ENCODE measurements around the gene PGBD4.
A peak's percentile ranks its signal among the peaks of the same experiment; 100 is the strongest.

PGBD4 gene

DNA sequence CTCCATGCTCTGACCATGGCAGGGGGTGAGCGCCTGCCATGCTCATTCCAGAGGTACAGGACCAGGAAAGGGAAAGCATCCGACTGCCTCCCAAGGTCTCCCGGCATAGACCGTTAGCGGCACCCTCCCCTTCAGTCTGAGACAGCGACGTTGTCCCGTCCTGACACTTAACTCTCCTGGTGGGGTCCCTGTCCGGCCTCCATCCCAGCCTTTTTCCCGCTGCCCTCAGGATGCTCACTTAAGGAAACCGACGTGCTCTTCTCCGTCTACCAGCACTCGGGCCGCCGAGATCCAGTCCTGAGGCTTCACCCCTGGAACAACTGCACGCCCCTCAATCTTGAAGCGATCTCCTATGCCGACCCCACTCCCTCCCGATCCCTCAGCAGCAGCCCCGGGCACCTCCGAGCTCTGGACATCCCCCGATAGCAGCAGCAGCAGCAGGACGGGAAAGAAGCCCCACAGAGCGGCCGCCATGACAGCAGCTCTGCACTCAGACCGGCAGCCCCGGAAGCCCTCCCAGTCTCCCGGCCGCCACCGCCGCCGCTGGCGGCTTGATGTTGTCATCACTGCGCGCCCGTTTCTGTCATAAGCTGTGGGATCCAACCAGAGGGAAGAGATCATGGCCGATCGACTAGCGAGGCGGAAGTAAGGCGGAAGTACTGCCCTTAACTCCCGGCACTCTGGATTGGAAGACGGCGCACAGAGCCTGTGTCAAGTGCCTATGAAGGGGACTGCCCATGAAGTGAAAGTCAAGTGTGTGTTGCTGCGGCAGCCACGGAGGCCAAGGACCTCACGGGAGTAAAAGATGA is at the start of gene PGBD4, which contains the start of gene EMC7:
Gene PGBD4 (plus strand): TSS at position 718 of the 809 bp plus-strand sequence. CDS start 449 bp downstream, outside the sequence.
Gene EMC7 (minus strand): TSS at position 497 of the 809 bp plus-strand sequence. CDS start 23 bp downstream, at position 474.
- Mint-ChIP-seq H3K27ac (peak within 1 kb of the TSS; percentile 99), H3K4me1 (ENCODE audit: low read depth) (peaks cover 28% of the 10 kb centered on the region), H3K9me3 (peaks cover 9% of the 10 kb centered on the region), H3K4me3 (peak within 1 kb of the TSS; percentile 100), H3K27me3 (ENCODE audit: low read depth) (no peaks in the 10 kb centered on the region), H3K36me3 (ENCODE audit: low read depth) (peaks cover 27% of the 10 kb centered on the region)
- DNase-seq (ENCODE audit: low spot score) = peak; percentile 99

DNA sequence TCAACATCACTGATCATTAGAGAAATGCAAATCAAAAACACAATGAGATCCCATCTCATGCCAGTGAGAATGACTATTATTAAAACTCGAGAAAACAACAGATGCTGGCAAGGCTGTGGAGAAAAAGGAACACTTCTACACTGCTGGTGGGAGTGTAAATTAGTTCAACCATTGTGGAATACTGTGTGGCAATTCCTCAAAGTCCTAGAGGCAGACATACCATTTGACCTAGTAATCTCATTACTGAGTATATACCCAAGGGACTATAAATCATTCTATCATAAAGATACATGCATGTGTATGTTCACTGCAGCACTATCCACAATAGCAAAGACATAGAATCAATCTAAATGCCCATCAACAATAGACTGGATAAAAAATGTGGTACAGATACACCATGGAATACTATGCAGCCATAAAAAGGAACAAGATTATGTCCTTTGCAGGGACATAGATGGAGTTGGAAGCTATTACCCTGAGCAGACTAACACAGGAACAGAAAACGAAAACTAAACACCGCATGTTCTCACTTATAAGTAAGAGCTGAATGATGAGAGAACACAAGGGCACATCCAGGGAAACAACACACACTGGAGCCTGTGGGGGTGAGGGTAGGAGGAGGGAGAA is 47.7 kb upstream of the PGBD4 start:
- peaks cover 14% of the 10 kb centered on the region for H3K36me3 Mint-ChIP-seq (ENCODE audit: low read depth)
- no peak for DNase-seq (ENCODE audit: low spot score)
- H3K4me1 Mint-ChIP-seq (ENCODE audit: low read depth) = no peaks in the 10 kb centered on the region
- H3K4me3 Mint-ChIP-seq = no peak overlapping the region
- peaks cover 32% of the 10 kb centered on the region for H3K9me3 Mint-ChIP-seq
- peaks cover 16% of the 10 kb centered on the region for H3K27me3 Mint-ChIP-seq (ENCODE audit: low read depth)
- H3K27ac Mint-ChIP-seq = no peak overlapping the region

GRCh38 chr15:34055868-34056595 is 45.9 kb upstream of the PGBD4 start:
- Mint-ChIP-seq H3K4me1 (ENCODE audit: low read depth) (no peaks in the 10 kb centered on the region), H3K27ac (no peak overlapping the region), H3K36me3 (ENCODE audit: low read depth) (peaks cover 6% of the 10 kb centered on the region), H3K4me3 (no peak overlapping the region), H3K9me3 (peaks cover 17% of the 10 kb centered on the region), H3K27me3 (ENCODE audit: low read depth) (peaks cover 19% of the 10 kb centered on the region)
- no peak for DNase-seq (ENCODE audit: low spot score)

GRCh38 chr15:34056911-34057310 is 45.0 kb upstream of the PGBD4 start:
- Mint-ChIP-seq H3K4me3 (no peak overlapping the region), H3K36me3 (ENCODE audit: low read depth) (no peaks in the 10 kb centered on the region), H3K27me3 (ENCODE audit: low read depth) (peaks cover 13% of the 10 kb centered on the region), H3K9me3 (peaks cover 8% of the 10 kb centered on the region), H3K27ac (no peak overlapping the region), H3K4me1 (ENCODE audit: low read depth) (peaks cover 2% of the 10 kb centered on the region)
- no peak for DNase-seq (ENCODE audit: low spot score)

GRCh38 chr15:34059476-34059875 is 42.4 kb upstream of the PGBD4 start:
- Mint-ChIP-seq H3K4me3 (no peak overlapping the region), H3K4me1 (ENCODE audit: low read depth) (peaks cover 15% of the 10 kb centered on the region), H3K27ac (no peak overlapping the region), H3K27me3 (ENCODE audit: low read depth) (peaks cover 7% of the 10 kb centered on the region), H3K36me3 (ENCODE audit: low read depth) (no peaks in the 10 kb centered on the region), H3K9me3 (no peaks in the 10 kb centered on the region)
- DNase-seq (ENCODE audit: low spot score) = no peak

DNA sequence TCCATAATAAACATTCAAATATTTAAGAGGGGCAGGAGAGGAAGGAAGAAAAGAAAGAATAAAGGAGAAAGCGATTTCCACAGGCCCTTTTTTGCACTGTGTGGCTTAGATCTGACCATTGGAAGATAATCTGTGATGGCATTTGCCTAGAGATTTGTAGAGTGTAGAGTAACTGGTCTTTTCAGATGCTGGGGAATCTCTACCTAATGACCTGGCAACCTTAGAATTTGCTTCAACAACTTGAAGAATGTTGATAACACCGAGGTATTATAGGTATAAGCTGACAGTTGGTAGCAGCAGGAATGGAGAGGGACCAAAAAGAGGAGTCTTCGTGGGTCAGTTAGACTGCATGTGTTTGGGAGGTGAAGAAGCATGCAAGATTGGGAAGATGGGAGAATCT is 41.9 kb upstream of the PGBD4 start:
- Mint-ChIP-seq H3K36me3 (ENCODE audit: low read depth) (no peaks in the 10 kb centered on the region), H3K27me3 (ENCODE audit: low read depth) (peaks cover 7% of the 10 kb centered on the region), H3K4me1 (ENCODE audit: low read depth) (peaks cover 18% of the 10 kb centered on the region), H3K27ac (no peak overlapping the region), H3K4me3 (no peak overlapping the region), H3K9me3 (no peaks in the 10 kb centered on the region)
- DNase-seq (ENCODE audit: low spot score) = no peak

GRCh38 chr15:34064438-34064837 is 37.4 kb upstream of the PGBD4 start:
- peaks cover 7% of the 10 kb centered on the region for H3K27me3 Mint-ChIP-seq (ENCODE audit: low read depth)
- DNase-seq (ENCODE audit: low spot score) = no peak
- H3K9me3 Mint-ChIP-seq = no peaks in the 10 kb centered on the region
- H3K36me3 Mint-ChIP-seq (ENCODE audit: low read depth) = no peaks in the 10 kb centered on the region
- H3K27ac Mint-ChIP-seq = no peak overlapping the region
- no peak overlapping the region for H3K4me3 Mint-ChIP-seq
- peaks cover 19% of the 10 kb centered on the region for H3K4me1 Mint-ChIP-seq (ENCODE audit: low read depth)

DNA sequence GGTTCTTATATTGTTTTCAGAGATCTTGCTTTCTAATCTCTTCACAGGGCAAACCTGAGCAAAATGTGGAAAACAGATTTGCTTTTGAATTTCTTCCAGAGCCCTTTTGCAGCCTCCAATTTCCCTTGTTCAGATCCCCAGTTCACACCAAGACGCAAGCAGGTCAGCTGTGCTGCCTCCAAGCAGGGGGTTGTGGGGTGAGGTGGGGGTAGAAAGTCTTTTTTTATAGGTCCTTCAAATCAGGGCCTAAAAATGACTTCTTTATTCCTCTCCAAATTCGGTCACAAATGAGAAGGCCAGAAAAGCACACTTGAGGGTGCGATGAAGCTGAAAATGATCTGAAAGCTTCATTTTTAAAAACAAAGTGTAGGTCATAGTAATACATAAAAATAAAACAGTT is 36.6 kb upstream of the PGBD4 start:
- Mint-ChIP-seq H3K9me3 (no peaks in the 10 kb centered on the region), H3K27me3 (ENCODE audit: low read depth) (no peaks in the 10 kb centered on the region), H3K36me3 (ENCODE audit: low read depth) (no peaks in the 10 kb centered on the region), H3K4me1 (ENCODE audit: low read depth) (peaks cover 19% of the 10 kb centered on the region), H3K4me3 (no peak overlapping the region), H3K27ac (no peak overlapping the region)
- DNase-seq (ENCODE audit: low spot score) = no peak

GRCh38 chr15:34065941-34066340 is 35.9 kb upstream of the PGBD4 start:
- Mint-ChIP-seq H3K4me1 (ENCODE audit: low read depth) (peaks cover 19% of the 10 kb centered on the region), H3K9me3 (no peaks in the 10 kb centered on the region), H3K27me3 (ENCODE audit: low read depth) (no peaks in the 10 kb centered on the region), H3K4me3 (no peak overlapping the region), H3K27ac (no peak overlapping the region), H3K36me3 (ENCODE audit: low read depth) (no peaks in the 10 kb centered on the region)
- no peak for DNase-seq (ENCODE audit: low spot score)

GRCh38 chr15:34070003-34070402 is 31.9 kb upstream of the PGBD4 start:
- Mint-ChIP-seq H3K27ac (no peak overlapping the region), H3K36me3 (ENCODE audit: low read depth) (no peaks in the 10 kb centered on the region), H3K4me3 (no peak overlapping the region), H3K4me1 (ENCODE audit: low read depth) (peaks cover under 1% of the 10 kb centered on the region), H3K9me3 (no peaks in the 10 kb centered on the region), H3K27me3 (ENCODE audit: low read depth) (no peaks in the 10 kb centered on the region)
- DNase-seq (ENCODE audit: low spot score) = no peak

DNA sequence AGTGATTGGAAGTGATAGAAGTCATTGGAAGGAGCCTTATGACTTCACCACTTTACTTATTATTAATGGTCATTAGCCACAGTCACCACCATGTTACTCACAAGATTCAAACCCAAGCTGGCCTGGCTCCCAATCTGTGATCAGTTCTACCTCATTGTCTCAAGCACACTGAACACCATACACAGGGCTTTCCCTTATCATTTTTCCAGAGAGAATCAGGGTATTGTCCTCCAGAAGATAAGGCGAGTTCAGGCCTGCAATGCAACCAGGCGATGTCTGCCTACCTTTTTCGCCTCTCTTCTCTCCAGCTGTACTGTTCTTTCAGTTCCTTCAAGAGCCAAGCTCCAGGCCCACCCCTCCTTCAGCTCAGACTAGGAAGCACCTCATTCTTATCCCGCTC is 25.1 kb upstream of the PGBD4 start:
- no peaks in the 10 kb centered on the region for H3K27me3 Mint-ChIP-seq (ENCODE audit: low read depth)
- no peaks in the 10 kb centered on the region for H3K36me3 Mint-ChIP-seq (ENCODE audit: low read depth)
- H3K4me3 Mint-ChIP-seq = no peak overlapping the region
- no peaks in the 10 kb centered on the region for H3K9me3 Mint-ChIP-seq
- no peaks in the 10 kb centered on the region for H3K4me1 Mint-ChIP-seq (ENCODE audit: low read depth)
- DNase-seq (ENCODE audit: low spot score) = no peak
- no peak overlapping the region for H3K27ac Mint-ChIP-seq

DNA sequence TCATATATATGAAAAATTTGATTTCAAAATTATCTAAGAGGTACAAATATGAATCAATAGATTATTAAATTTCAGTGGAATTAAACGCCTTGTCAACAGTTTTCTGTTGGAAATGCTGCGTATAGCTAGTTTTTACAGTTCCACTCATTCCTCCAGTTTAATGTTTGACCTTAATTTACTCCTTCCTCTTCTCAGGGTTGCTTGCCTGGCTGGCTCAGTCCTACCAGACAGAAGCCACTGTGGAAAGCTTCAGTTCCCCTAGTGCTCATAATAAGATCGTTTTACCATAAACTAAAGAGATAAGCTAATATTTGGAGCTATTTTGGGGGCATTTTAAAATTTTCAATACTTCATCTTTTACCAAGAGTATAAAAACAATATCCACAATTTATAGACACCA is 23.0 kb upstream of the PGBD4 start:
- H3K4me3 Mint-ChIP-seq = no peak overlapping the region
- H3K27ac Mint-ChIP-seq = no peak overlapping the region
- no peak for DNase-seq (ENCODE audit: low spot score)
- peaks cover 5% of the 10 kb centered on the region for H3K36me3 Mint-ChIP-seq (ENCODE audit: low read depth)
- H3K4me1 Mint-ChIP-seq (ENCODE audit: low read depth) = no peaks in the 10 kb centered on the region
- no peaks in the 10 kb centered on the region for H3K27me3 Mint-ChIP-seq (ENCODE audit: low read depth)
- H3K9me3 Mint-ChIP-seq = no peaks in the 10 kb centered on the region

GRCh38 chr15:34079904-34080303 is 22.0 kb upstream of the PGBD4 start:
- Mint-ChIP-seq H3K36me3 (ENCODE audit: low read depth) (peaks cover 9% of the 10 kb centered on the region), H3K27me3 (ENCODE audit: low read depth) (no peaks in the 10 kb centered on the region), H3K27ac (no peak overlapping the region), H3K9me3 (no peaks in the 10 kb centered on the region), H3K4me1 (ENCODE audit: low read depth) (no peaks in the 10 kb centered on the region), H3K4me3 (no peak overlapping the region)
- no peak for DNase-seq (ENCODE audit: low spot score)

DNA sequence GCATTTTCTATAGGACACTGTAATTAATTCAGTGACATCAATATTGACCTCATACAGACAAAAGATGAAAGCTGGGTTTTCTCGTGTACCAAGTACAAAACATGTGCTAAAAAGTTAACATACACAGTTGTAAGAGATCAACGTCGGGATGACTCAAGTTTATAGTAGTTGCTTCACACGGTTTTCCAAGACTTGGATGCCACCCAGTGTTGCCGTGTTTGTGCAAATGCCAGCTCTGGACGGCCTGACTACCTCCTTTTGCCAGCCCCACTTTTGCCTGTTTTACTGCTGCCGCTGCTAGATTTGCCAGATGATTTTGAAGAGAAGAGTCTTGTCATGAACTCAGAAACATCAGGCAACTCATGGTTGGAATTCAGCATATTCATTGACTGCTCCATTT is 17.8 kb upstream of the PGBD4 start:
- H3K36me3 Mint-ChIP-seq (ENCODE audit: low read depth) = peaks cover 26% of the 10 kb centered on the region
- H3K4me3 Mint-ChIP-seq = no peak overlapping the region
- no peaks in the 10 kb centered on the region for H3K4me1 Mint-ChIP-seq (ENCODE audit: low read depth)
- H3K27ac Mint-ChIP-seq = no peak overlapping the region
- H3K9me3 Mint-ChIP-seq = no peaks in the 10 kb centered on the region
- DNase-seq (ENCODE audit: low spot score) = no peak
- H3K27me3 Mint-ChIP-seq (ENCODE audit: low read depth) = no peaks in the 10 kb centered on the region

Measured in T-helper 2 cell treated with Interferon-gamma antibody and Interleukin-4, amounts not matched to agents 5 μg/mL and 100 μg/mL, for 36 hours (primary cell).